Measurements from ENCODE around the gene RSPH9.

DNA sequence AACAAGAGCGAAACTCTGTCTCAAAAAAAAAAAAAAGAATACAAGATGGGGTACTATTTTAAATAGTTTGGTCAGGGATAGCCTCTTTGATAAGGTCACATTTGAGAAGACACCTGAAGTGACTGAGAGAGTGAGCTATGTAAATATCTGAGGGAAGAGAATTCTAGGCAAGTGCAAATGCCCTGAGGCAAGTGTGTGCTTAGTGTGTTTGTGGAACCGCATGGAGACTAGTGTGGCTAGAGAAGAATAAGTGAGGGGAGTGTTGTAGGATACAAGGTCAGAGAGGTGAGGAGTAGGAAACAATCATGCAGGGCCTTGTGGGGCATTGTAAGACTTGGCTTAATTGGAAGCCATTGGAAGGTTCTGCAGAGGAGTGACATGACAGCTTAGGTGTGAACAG is 3.4 kb downstream of the RSPH9 start:
- TF ChIP-seq EZH2 (IDR thresholded peaks at IDR 0.05) (no peak), POLR2AphosphoS5 (IDR thresholded peaks at IDR 0.05; ENCODE audit: borderline replicate concordance, low read depth, low read length) (no peak)
